ENCODE results near the gene MKLN1. TPM values are rescaled to one million over a fixed set of nuclear protein-coding genes. Genes with fewer than 3 reads are reported as not detected.
"Not testable (repeated sequence)": the region's sequence is repeated elsewhere in the genome, so short reads cannot be mapped to it uniquely, and the experiment has no call there.

The MKLN1 gene
- 47.0 TPM for polyA plus RNA-seq (ENCODE audit: insufficient read length)
- long read RNA-seq, donor 1, full-length matches to known transcripts: 1 of 1,376 reads
- long read RNA-seq, donor 1, partial matches to known transcripts: 1,299 of 1,376 reads
- long read RNA-seq, donor 1, other reads (novel, unspliced or antisense): 76 of 1,376 reads
- long read RNA-seq, donor 2, full-length matches to known transcripts: 4 of 9 reads
- long read RNA-seq, donor 2, partial matches to known transcripts: 5 of 9 reads
- long read RNA-seq, donor 2, other reads (novel, unspliced or antisense): 0 of 9 reads
- long read RNA-seq, donor 3, full-length matches to known transcripts: 4 of 4 reads
- long read RNA-seq, donor 3, partial matches to known transcripts: 0 of 4 reads
- long read RNA-seq, donor 3, other reads (novel, unspliced or antisense): 0 of 4 reads
- long read RNA-seq, donor 4: 0 reads
- long read RNA-seq, donor 5, full-length matches to known transcripts: 4 of 4 reads
- long read RNA-seq, donor 5, partial matches to known transcripts: 0 of 4 reads
- long read RNA-seq, donor 5, other reads (novel, unspliced or antisense): 0 of 4 reads
- long read RNA-seq, donor 6, full-length matches to known transcripts: 12 of 12 reads
- long read RNA-seq, donor 6, partial matches to known transcripts: 0 of 12 reads
- long read RNA-seq, donor 6, other reads (novel, unspliced or antisense): 0 of 12 reads
- long read RNA-seq, donor 7, full-length matches to known transcripts: 10 of 898 reads
- long read RNA-seq, donor 7, partial matches to known transcripts: 762 of 898 reads
- long read RNA-seq, donor 7, other reads (novel, unspliced or antisense): 126 of 898 reads
- long read RNA-seq, donor 8, full-length matches to known transcripts: 3 of 3 reads
- long read RNA-seq, donor 8, partial matches to known transcripts: 0 of 3 reads
- long read RNA-seq, donor 8, other reads (novel, unspliced or antisense): 0 of 3 reads

GRCh38 chr7:131327626-131328376 lies at the start of gene MKLN1:
TSS of gene MKLN1 (plus strand) at chr7:131327876. CDS start at chr7:131327900, 24 bp downstream.
- peak; percentile 92 for DNase-seq

- DNase-seq: no peak
Measured at GRCh38 chr7:131279044-131279443, 48.6 kb upstream of the MKLN1 start.

GRCh38 chr7:131281266-131282048 lies 46.2 kb upstream of the MKLN1 start:
- DNase-seq: no peak

GRCh38 chr7:131284702-131285419 lies 42.8 kb upstream of the MKLN1 start:
- peak; percentile 24 for DNase-seq

- no peak for DNase-seq
Measured at GRCh38 chr7:131285556-131285955, 42.1 kb upstream of the MKLN1 start.

- DNase-seq: no peak
Measured at GRCh38 chr7:131288450-131288849, 39.2 kb upstream of the MKLN1 start.

GRCh38 chr7:131289051-131289450 lies 38.6 kb upstream of the MKLN1 start:
- no peak for DNase-seq

GRCh38 chr7:131292141-131292905 lies 35.4 kb upstream of the MKLN1 start:
- DNase-seq: no peak

GRCh38 chr7:131293018-131293417 lies 34.7 kb upstream of the MKLN1 start:
- no peak for DNase-seq

GRCh38 chr7:131294553-131294952 lies 33.1 kb upstream of the MKLN1 start:
- no peak for DNase-seq

- DNase-seq: no peak
Measured at GRCh38 chr7:131298608-131298992, 29.1 kb upstream of the MKLN1 start.

GRCh38 chr7:131299074-131299473 lies 28.6 kb upstream of the MKLN1 start:
- no peak for DNase-seq

GRCh38 chr7:131300078-131300477 lies 27.6 kb upstream of the MKLN1 start:
- DNase-seq: no peak

GRCh38 chr7:131300572-131301466 lies 26.9 kb upstream of the MKLN1 start:
- peak; percentile 17 for DNase-seq

GRCh38 chr7:131302446-131302845 lies 25.2 kb upstream of the MKLN1 start:
- no peak for DNase-seq

- no peak for DNase-seq
Measured at GRCh38 chr7:131302876-131303707, 24.6 kb upstream of the MKLN1 start.

- DNase-seq: no peak
Measured at GRCh38 chr7:131305152-131305551, 22.5 kb upstream of the MKLN1 start.

- DNase-seq: not testable (repeated sequence)
Measured at GRCh38 chr7:131306041-131306440, 21.6 kb upstream of the MKLN1 start.

Data from left kidney (tissue), 8 donors.